Sigmoid colon (tissue), 4 donors: Measurements from ENCODE around the gene LXN.

Experiments used
- CTCF ChIP-seq, 4 experiments: fragments of 450-650 bp in 3 of 4; fragments of 200-600 bp in 1 of 4; IDR thresholded peaks; one replicate each; pipeline ENCODE4 v1.5.1; 2016 to 2019; ENCODE audit warnings: antibody characterized with exemption in 4 of 4, mild to moderate bottlenecking in 3 of 4, moderate library complexity in 2 of 4
- POLR2A ChIP-seq, 2 donors: fragments of 450-650 bp; IDR thresholded peaks; one replicate each; pipeline ENCODE4 v1.6.1; 2016; ENCODE audit warnings: antibody characterized with exemption in 2 of 2, mild to moderate bottlenecking in 2 of 2, moderate library complexity in 2 of 2
- POLR2AphosphoS5 ChIP-seq, 4 donors: sonication (generic); formaldehyde crosslinking; IDR thresholded peaks; one replicate each; pipeline ENCODE4 v1.6.1; 2017; ENCODE audit warnings: antibody characterized with exemption in 4 of 4

- no peak for TF ChIP-seq POLR2A (IDR thresholded peaks at IDR 0.05)
- no peak for TF ChIP-seq CTCF (IDR thresholded peaks at IDR 0.05)
- no peak for TF ChIP-seq POLR2AphosphoS5 (IDR thresholded peaks at IDR 0.05)
Observed at GRCh38 chr3:158640646-158641045, 31.8 kb downstream of the LXN start.
